ENCODE data around the gene ACSF3. TPM values are rescaled to one million over a fixed set of nuclear protein-coding genes. Genes with fewer than 3 reads are reported as not detected.

The ACSF3 gene
- total RNA-seq, 4 donors from 2014 or later = 17.6 to 27.6 (median 21.6) TPM

DNA sequence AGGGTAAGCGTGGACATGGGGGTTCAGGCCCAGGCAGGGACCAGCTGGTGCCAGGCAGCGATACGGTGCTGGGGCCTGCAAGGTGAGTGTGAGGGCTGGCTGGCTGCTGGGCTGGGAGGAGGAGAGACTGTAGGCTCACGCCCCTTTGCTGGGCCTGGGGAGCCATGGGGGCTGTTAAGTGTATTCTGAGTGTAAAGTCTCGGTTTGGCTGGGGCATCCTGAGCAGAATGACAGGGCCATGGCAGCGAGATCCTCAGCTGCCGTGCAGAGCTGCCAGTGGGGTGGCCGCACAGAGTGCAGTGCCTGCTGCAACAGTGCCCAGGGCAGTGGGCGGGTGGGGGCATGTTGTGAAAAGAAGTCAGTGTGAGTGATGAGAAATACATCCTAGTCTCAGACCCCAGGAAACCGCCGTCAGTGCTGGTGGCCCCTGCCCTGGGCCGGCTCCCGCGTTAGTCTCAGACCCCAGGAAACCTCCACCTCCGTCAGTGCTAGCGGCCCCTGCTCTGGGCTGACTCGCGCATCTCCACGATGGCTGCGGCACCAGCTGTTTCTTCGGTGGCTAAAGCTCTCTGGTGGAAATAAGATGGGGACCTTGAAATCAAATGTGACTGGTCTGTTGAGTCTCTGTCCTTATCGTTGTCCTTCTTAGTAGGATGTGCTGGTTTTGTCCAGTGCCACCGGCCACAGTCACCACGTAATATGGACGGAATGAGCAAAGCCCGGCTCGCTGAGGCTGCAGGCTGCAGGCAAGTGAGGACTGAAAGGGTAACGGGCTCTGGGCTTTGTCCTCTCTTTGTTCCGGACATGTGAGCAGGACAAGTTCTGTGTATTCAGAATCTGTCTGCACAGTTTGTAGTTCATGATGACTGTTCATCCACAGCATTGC lies 22.9 kb downstream of the ACSF3 start:
- DNase-seq (ENCODE audit: low spot score) (no peak), ATAC-seq (ENCODE audit: low FRiP score) (no peak)
- TF ChIP-seq, protein P1, sequence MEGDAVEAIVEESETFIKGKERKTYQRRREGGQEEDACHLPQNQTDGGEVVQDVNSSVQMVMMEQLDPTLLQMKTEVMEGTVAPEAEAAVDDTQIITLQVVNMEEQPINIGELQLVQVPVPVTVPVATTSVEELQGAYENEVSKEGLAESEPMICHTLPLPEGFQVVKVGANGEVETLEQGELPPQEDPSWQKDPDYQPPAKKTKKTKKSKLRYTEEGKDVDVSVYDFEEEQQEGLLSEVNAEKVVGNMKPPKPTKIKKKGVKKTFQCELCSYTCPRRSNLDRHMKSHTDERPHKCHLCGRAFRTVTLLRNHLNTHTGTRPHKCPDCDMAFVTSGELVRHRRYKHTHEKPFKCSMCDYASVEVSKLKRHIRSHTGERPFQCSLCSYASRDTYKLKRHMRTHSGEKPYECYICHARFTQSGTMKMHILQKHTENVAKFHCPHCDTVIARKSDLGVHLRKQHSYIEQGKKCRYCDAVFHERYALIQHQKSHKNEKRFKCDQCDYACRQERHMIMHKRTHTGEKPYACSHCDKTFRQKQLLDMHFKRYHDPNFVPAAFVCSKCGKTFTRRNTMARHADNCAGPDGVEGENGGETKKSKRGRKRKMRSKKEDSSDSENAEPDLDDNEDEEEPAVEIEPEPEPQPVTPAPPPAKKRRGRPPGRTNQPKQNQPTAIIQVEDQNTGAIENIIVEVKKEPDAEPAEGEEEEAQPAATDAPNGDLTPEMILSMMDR (IDR thresholded peaks at IDR 0.05) = no peak

DNA sequence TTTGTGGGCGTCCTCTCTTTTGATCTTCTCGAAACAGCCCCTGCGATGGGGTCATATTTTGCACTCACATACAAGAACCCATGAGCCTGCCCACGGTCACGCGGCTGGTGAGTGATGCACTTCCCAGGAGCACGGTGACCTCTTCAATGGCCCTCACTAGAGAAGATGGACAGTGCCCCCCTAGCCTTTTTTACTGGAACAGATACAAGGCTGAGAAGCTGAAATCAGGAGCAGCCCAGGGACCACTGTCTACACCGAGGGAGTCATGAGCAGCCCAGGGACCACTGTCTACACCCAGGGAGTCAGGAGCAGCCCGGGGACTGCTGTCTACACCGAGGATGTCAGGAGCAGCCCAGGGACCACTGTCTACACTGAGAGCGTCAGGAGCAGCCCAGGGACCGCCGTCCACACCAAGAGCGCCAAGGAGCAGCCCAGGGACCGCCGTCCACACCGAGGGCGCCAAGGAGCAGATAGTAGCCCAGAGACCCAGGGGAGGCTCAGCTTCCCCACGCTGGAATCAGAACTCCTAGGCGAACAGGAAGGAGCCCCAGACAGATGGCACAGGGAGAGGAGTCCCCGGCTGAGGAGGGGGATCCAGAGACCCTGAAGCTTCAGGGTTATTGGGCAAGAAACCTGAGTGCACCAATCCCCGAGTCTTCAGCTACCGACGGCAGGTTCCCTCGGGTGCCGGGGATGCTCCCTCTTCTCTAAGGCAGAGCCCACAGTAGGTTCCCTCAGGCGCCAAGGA lies 23.7 kb downstream of the ACSF3 start:
- TF ChIP-seq, protein P1 (IDR thresholded peaks at IDR 0.05) = no peak
- DNase-seq (ENCODE audit: low spot score) (no peak), ATAC-seq (ENCODE audit: low FRiP score) (no peak)

GRCh38 chr16:89117975-89118289 lies 24.3 kb downstream of the ACSF3 start:
- no peak for DNase-seq (ENCODE audit: low spot score)
- no peak for ATAC-seq (ENCODE audit: low FRiP score)
- TF ChIP-seq, protein P1 (IDR thresholded peaks at IDR 0.05) = no peak

DNA sequence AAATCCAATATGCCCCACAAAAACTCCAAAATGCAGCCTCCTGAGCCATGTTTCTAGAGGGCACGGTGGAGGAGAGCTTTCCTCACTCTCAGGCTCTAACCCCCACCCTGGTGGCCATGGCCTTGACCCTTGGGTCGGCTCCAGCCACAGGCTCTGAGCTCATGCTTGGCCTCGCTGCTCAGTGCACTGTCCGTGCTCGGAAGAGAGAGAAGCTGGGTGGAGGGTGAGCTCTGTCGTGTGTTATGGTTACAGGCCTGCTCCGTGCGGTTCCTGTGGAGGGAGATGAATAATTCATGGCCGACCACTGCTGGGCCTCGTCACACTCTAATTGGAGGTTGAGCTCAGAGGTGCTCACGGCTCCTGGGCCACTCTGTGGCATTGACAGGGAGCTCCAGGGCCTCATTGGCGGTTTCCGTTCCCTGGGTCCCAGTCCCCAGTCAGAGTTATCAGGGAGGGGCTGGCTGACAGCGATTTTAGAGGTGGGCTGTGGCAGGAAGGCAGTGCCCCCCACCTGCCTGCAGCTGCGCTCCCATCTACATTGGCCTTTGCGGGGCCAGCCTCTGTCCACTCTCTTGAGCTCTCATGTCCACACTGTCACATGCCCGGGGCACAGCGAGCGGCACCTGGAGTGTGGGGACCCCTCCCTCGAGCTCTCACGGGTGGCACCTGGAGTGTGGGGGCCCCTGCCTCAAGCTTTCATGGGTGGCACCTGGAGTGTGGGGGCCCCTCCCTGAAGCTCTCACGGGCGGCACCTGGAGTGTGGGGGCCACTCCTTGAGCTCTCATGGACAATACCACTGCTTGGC lies 24.9 kb downstream of the ACSF3 start:
- TF ChIP-seq, protein P1 (IDR thresholded peaks at IDR 0.05) = no peak
- ATAC-seq (ENCODE audit: low FRiP score) (no peak), DNase-seq (ENCODE audit: low spot score) (no peak)

GRCh38 chr16:89119166-89119621 lies 25.5 kb downstream of the ACSF3 start:
- ATAC-seq (ENCODE audit: low FRiP score) (no peak), DNase-seq (ENCODE audit: low spot score) (no peak)
- TF ChIP-seq, protein P1 (IDR thresholded peaks at IDR 0.05) = no peak

DNA sequence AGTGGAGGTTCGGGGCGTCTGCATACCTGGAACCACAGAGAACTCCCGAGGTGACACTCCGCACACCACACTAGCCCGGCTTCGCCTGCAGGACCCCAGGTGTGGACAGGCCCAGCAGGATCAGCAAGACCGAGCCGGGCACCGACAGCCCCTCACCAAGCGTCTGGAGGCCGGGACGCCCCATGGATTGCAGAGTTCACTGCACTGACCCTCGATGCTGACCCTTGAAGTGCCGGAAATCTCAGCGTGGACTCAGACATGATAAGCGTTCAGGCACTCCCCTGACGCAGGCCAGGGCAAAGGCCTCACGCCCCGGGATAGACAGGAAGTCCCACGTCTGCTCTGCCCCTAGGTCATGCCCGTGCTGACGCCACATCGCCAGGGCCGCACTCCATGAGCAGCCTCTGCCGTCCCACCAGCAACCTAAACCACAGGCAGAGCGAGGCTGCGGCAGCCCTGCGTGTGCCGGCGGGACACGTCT lies 26.0 kb downstream of the ACSF3 start:
- no peak for DNase-seq (ENCODE audit: low spot score)
- TF ChIP-seq, protein P1 (IDR thresholded peaks at IDR 0.05) = no peak
- ATAC-seq (ENCODE audit: low FRiP score) = no peak
